Neural progenitor cell (in vitro differentiated cells): ENCODE data around the gene GFAP. TPM values are rescaled to one million over a fixed set of nuclear protein-coding genes. Genes with fewer than 3 reads are reported as not detected.

Experiments used
- DNase-seq: peaks from one replicate; pipeline ENCODE4 v3.0.0-alpha.2; 2016; ENCODE audit warnings: low spot score
- H2AFZ ChIP-seq: fragments of 200-600 bp; sonication (generic); replicated peaks from 2 replicates; pipeline ENCODE4 v1.6.1; 2016; ENCODE audit warnings: antibody characterized with exemption
- H3F3A ChIP-seq: fragments of 200-600 bp; sonication (generic); 2 replicates; pipeline ENCODE4 v1.6.1; 2016; ENCODE audit warnings: antibody characterized with exemption, low read depth
- H3K27ac ChIP-seq: fragments of 200-600 bp; sonication (generic); 2 replicates; pipeline ENCODE4 v1.5.1; 2016; ENCODE audit warnings: mild to moderate bottlenecking
- H3K27me3 ChIP-seq: fragments of 200-600 bp; sonication (generic); 2 replicates; pipeline ENCODE4 v1.6.1; 2016; ENCODE audit warnings: mild to moderate bottlenecking, moderate library complexity
- H3K36me3 ChIP-seq: fragments of 200-600 bp; sonication (generic); 2 replicates; pipeline ENCODE4 v1.5.1; 2016
- H3K4me1 ChIP-seq: fragments of 200-600 bp; sonication (generic); 2 replicates; pipeline ENCODE4 v1.6.1; 2016; ENCODE audit warnings: mixed run types
- H3K4me2 ChIP-seq: fragments of 200-600 bp; sonication (generic); 2 replicates; pipeline ENCODE4 v1.6.1; 2016
- H3K4me3 ChIP-seq: fragments of 200-600 bp; sonication (generic); 2 replicates; pipeline ENCODE4 v1.5.1; 2016
- H3K79me2 ChIP-seq: fragments of 200-600 bp; sonication (generic); 2 replicates; pipeline ENCODE4 v1.6.1; 2016; ENCODE audit warnings: low read depth
- H3K9ac ChIP-seq: fragments of 200-600 bp; sonication (generic); 2 replicates; pipeline ENCODE4 v1.6.1; 2016
- H3K9me3 ChIP-seq: fragments of 200-600 bp; sonication (generic); 2 replicates; pipeline ENCODE4 v1.5.1; 2016; ENCODE audit warnings: low read depth
- H4K20me1 ChIP-seq: fragments of 200-600 bp; sonication (generic); 2 replicates; pipeline ENCODE4 v1.6.1; 2016; ENCODE audit warnings: low read depth
- H3K27ac Mint-ChIP-seq: 3 replicates; pipeline ENCODE4 v1.8.0; 2021; ENCODE audit warnings: mixed read lengths
- H3K27me3 Mint-ChIP-seq: 2 replicates; pipeline ENCODE4 v1.8.0; 2022; ENCODE audit warnings: low read depth, mild to moderate bottlenecking, inconsistent platforms, moderate library complexity, mixed read lengths; ENCODE audit not compliant: insufficient read depth
- H3K36me3 Mint-ChIP-seq: 3 replicates; pipeline ENCODE4 v1.8.0; 2021; ENCODE audit warnings: mixed read lengths
- H3K4me1 Mint-ChIP-seq: 3 replicates; pipeline ENCODE4 v1.8.0; 2021; ENCODE audit warnings: mixed read lengths
- H3K4me3 Mint-ChIP-seq: 3 replicates; pipeline ENCODE4 v1.8.0; 2021; ENCODE audit warnings: mild to moderate bottlenecking, moderate library complexity, mixed read lengths
- H3K9me3 Mint-ChIP-seq: 3 replicates; pipeline ENCODE4 v1.8.0; 2020; ENCODE audit warnings: mixed read lengths
- EZH2 ChIP-seq: fragments of 200-600 bp; sonication (generic); IDR thresholded peaks from 2 replicates; pipeline ENCODE4 v1.6.1; 2017; ENCODE audit warnings: antibody characterized with exemption, mild to moderate bottlenecking, moderate library complexity
- EZH2phosphoT487 ChIP-seq: fragments of 200-600 bp; sonication (generic); IDR thresholded peaks from 2 replicates; pipeline ENCODE4 v1.6.1; 2017; ENCODE audit warnings: antibody characterized with exemption
- total RNA-seq: library from RNA; depleted of rRNA; stranded (reverse); fragments of >200 nt; gene quantifications from 2 replicates; pipeline ENCODE4 v1.2.3, GENCODE V29; 2015; ENCODE audit warnings: low replicate concordance
- TF ChIP-seq, protein P1 (sequence below): fragments of 200-600 bp; sonication (generic); IDR thresholded peaks from 2 replicates; pipeline ENCODE4 v1.5.1; 2017; ENCODE audit warnings: antibody characterized with exemption, mild to moderate bottlenecking

GFAP gene
- total RNA-seq, 1 donor from 2014 or later = 0.45 TPM

- Histone ChIP-seq H3K4me1 (no peaks in the 10 kb centered on the region), H3K4me2 (no peak overlapping the region), H3K36me3 (peaks cover 9% of the 10 kb centered on the region), H3K27me3 (no peaks in the 10 kb centered on the region), H3K27ac (no peak overlapping the region), H4K20me1 (no peaks in the 10 kb centered on the region), H3K9ac (no peak overlapping the region), H3K9me3 (no peaks in the 10 kb centered on the region), H3K4me3 (no peak overlapping the region), H2AFZ (no peak overlapping the region), H3K79me2 (no peaks in the 10 kb centered on the region), H3F3A (peaks cover 9% of the 10 kb centered on the region)
- TF ChIP-seq EZH2 (no peak), EZH2phosphoT487 (no peak)
- TF ChIP-seq, protein P1, sequence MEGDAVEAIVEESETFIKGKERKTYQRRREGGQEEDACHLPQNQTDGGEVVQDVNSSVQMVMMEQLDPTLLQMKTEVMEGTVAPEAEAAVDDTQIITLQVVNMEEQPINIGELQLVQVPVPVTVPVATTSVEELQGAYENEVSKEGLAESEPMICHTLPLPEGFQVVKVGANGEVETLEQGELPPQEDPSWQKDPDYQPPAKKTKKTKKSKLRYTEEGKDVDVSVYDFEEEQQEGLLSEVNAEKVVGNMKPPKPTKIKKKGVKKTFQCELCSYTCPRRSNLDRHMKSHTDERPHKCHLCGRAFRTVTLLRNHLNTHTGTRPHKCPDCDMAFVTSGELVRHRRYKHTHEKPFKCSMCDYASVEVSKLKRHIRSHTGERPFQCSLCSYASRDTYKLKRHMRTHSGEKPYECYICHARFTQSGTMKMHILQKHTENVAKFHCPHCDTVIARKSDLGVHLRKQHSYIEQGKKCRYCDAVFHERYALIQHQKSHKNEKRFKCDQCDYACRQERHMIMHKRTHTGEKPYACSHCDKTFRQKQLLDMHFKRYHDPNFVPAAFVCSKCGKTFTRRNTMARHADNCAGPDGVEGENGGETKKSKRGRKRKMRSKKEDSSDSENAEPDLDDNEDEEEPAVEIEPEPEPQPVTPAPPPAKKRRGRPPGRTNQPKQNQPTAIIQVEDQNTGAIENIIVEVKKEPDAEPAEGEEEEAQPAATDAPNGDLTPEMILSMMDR = no peak
- Mint-ChIP-seq H3K36me3 (peaks cover 24% of the 10 kb centered on the region), H3K27ac (no peak overlapping the region), H3K4me1 (no peaks in the 10 kb centered on the region), H3K9me3 (no peaks in the 10 kb centered on the region), H3K4me3 (no peak overlapping the region), H3K27me3 (no peaks in the 10 kb centered on the region)
- no peak for DNase-seq
Measured at GRCh38 chr17:44867841-44868240, 47.5 kb downstream of the GFAP start.

DNA sequence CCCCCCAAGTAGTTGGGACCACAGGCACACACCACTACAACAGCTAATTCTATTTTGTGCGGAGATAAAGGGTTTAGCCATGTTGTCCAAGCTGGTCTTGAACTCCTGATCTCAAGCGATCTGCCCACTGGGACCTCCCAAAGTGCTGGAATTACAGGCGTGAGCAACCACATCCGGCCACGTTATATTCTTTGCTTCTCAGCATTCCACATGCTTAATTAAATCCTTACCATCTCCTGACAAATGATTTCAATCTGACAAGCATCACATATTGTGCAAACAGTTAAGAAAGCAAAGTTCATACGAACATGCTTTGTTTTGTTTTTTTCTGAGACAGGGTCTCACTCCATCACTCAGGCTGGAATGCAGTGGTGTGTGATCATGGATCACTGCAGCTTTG, 49.4 kb downstream of the GFAP start:
- Histone ChIP-seq H3K9me3 (no peaks in the 10 kb centered on the region), H4K20me1 (no peaks in the 10 kb centered on the region), H3K4me2 (no peak overlapping the region), H3K4me3 (no peak overlapping the region), H3K27me3 (no peaks in the 10 kb centered on the region), H3K27ac (peak overlapping the region; percentile 22), H3K79me2 (no peaks in the 10 kb centered on the region), H3K36me3 (peaks cover 9% of the 10 kb centered on the region), H3F3A (peaks cover 9% of the 10 kb centered on the region), H2AFZ (no peak overlapping the region), H3K4me1 (no peaks in the 10 kb centered on the region), H3K9ac (no peak overlapping the region)
- Mint-ChIP-seq H3K4me1 (no peaks in the 10 kb centered on the region), H3K36me3 (peaks cover 24% of the 10 kb centered on the region), H3K4me3 (no peak overlapping the region), H3K9me3 (no peaks in the 10 kb centered on the region), H3K27ac (no peak overlapping the region), H3K27me3 (no peaks in the 10 kb centered on the region)
- DNase-seq = no peak
- TF ChIP-seq EZH2 = no peak
- TF ChIP-seq EZH2phosphoT487 = no peak
- TF ChIP-seq, protein P1 = no peak

GRCh38 chr17:44865231-44865660, 50.1 kb downstream of the GFAP start:
- no peak overlapping the region for H3K4me2 ChIP-seq
- no peaks in the 10 kb centered on the region for H3K9me3 Mint-ChIP-seq

More at GRCh38 chr17:44865231-44865660, 50.1 kb downstream of the GFAP start:
- no peak overlapping the region for H3K4me3 ChIP-seq
- no peak overlapping the region for H2AFZ ChIP-seq
- H3K4me1 ChIP-seq = no peaks in the 10 kb centered on the region
- H3K9me3 ChIP-seq = no peaks in the 10 kb centered on the region
- no peaks in the 10 kb centered on the region for H3K4me1 Mint-ChIP-seq
- no peaks in the 10 kb centered on the region for H3K27me3 Mint-ChIP-seq
- H3K27ac ChIP-seq = no peak overlapping the region
- TF ChIP-seq EZH2phosphoT487 = no peak
- TF ChIP-seq, protein P1 = peak; percentile 91
- no peaks in the 10 kb centered on the region for H3K27me3 ChIP-seq
- H3K79me2 ChIP-seq = no peaks in the 10 kb centered on the region
- DNase-seq = peak; percentile 87
- no peak overlapping the region for H3K27ac Mint-ChIP-seq
- peaks cover 9% of the 10 kb centered on the region for H3F3A ChIP-seq
- H4K20me1 ChIP-seq = no peaks in the 10 kb centered on the region
- no peak overlapping the region for H3K9ac ChIP-seq
- H3K36me3 ChIP-seq = peaks cover 9% of the 10 kb centered on the region
- no peak overlapping the region for H3K4me3 Mint-ChIP-seq
- H3K36me3 Mint-ChIP-seq = peaks cover 24% of the 10 kb centered on the region
